Activated naive CD4-positive, alpha-beta T cell (primary cell): ENCODE measurements around the gene CACFD1.

Experiments
- DNase-seq, 4 experiments: peaks; one replicate each; lab custom pipeline; 2025; lab: John Stamatoyannopoulos, UW

Gene CACFD1

DNA sequence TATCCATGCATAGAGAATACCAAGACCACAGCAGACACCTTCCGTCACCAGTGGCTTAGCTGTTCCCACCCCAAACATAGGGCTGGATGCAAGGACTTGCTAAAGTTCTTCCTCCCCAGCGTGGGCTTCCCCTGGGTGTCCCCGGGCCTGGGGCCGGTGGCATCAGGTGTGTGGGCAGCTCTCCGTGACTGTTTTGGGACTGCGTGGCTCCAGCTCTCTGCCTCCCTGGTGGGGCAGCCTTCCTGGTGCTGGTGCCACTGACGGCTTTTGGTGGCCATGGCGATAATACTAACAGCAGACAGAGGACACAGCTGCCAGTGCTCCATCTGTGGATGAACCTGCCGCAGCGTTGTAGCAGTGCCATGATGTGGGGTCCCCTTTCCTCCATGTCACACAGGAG lies 4.9 kb downstream of the CACFD1 start:
- DNase-seq: no peak

GRCh38 chr9:133465984-133466383 lies 6.2 kb downstream of the CACFD1 start:
- DNase-seq: no peak

DNA sequence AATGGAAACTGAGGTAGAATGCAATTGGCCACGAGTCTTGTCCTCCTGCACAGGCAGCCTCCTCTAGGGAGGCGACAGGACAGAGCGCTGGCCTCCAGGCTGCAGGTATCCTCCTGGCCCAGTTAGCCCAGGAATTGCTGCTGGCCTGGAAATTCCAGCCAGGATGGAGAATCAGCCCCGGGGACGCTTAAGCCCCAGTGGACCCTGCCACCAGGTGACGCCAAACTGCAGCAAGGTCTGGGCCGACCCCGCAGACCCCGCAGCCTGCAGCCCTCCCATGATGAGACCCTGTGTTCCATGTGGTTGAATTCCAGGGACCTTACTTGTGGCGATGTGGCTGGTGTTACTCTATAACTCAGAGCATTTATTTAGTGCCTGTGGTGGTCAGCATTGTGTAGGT lies 7.3 kb downstream of the CACFD1 start:
- no peak for DNase-seq

DNA sequence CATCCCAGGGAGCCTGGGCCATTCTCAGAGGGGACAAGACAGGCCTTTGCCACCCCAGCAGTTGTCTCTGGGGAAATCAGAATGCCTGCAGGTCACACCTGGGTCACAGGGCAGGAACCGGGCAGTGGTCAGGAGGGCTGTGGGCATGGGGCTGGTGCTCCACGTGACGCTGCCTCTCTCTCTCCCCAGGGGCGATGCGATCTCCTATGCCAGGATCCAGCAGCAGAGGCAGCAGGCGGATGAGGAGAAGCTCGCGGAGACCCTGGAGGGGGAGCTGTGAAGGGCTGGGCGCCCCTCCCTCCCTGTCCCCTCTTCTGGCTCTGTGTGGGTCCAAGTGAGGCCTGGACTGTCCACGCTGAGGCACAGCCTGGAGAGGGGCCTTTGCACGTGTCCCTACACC lies 8.6 kb downstream of the CACFD1 start:
- no peak for DNase-seq

DNA sequence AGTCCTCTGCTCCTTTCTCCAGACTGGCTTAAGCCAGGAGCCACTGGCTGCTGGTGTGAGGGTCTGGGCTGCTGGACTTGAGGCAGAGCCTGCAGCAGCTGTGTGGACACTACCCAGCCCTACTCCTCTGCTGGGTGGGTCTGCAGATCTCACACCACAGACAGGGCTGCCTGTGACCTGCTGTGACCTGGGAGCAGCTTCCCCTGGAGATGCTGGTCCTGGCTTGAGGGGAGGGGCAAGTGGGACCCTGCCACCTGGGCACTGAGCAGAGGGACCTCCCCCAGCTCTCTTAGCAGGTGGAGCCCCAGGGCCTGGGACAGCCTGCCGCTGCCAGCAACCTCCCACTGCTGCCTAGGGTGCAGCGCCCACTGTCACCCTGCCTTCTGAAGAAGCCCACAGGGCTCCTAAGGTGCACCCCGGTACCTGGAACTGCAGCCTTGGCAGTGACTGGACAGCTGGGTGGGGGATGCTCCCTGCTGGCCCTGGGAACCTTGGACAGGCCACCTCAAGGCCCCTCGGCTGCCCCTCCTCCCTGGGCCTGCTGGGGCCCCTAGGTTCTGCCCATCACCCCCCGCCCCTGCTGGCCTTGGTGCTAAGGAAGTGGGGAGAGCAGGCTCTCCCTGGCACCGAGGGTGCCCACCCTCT lies 9.1 kb downstream of the CACFD1 start:
- DNase-seq: no peak

- no peak for DNase-seq
These were observed 10.7 kb downstream of the CACFD1 start for GRCh38 chr9:133470427-133470924.

- no peak for DNase-seq
These were observed 11.2 kb downstream of the CACFD1 start for GRCh38 chr9:133470988-133471387.

DNA sequence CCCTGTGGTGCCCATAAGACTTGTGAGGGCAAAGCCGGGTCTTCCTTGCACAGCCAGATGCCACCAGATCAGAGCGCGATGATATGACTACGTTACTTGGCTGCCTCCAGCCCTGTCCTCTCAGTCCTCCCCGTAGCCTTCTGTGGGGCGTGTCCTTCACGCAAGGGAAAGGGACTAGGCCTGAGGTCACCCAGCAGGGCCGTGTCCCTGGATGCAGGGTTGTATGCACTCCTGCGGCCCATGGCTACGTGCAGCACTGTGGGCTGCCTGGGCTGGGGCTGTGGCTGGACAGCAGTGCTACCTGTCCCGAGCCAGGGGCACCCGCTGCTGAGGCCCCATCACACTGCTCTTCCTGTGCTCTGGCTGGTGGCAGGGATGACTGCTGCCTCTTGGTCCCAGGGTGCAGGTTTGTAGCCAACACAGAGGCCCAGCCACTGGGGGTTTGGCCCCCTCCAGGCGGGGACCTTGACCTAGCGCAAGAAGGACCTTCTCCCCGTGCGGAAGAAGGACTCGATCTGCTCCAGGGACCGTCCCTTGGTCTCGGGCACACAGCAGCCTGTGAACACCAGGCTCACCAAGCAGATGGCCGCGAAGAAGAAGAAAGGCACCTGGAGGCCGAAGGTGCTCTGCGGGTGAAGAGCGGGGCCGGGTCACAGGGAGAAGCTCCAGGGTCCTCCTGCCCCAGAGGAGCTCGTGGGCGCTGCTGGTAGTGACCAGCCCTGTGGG lies 11.9 kb downstream of the CACFD1 start:
- no peak for DNase-seq

GRCh38 chr9:133472277-133472645 lies 12.5 kb downstream of the CACFD1 start:
- no peak for DNase-seq

DNA sequence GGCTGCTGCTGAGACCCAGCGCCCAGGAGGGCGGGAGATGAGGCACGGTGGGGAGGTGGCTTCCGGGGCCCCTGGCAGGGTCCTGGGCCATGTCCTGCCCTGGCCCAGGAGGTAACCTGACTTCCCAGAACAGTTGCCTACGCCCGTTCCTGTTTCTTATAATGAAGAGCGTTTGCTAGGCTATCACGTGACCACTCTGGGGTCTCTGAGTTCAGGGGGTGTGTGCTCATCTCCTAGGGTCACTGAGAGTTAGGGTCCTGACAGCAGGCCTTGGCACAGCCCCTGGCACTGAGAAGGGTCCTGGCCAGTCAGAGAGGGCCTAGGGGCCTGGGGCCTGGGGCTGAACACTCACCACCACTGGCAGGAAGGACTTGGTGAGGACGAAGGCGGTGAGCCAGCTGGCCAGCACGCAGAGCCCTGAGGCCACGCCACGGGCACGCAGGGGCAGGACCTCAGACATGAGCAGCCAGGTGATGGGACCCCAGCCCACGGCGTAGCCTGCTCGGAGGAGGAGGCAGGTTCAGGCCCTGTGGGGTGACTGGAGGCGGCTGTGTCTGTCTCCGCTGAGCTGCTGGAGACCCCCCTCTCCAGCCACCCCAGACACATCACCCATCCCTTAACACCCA lies 13.1 kb downstream of the CACFD1 start:
- no peak for DNase-seq

DNA sequence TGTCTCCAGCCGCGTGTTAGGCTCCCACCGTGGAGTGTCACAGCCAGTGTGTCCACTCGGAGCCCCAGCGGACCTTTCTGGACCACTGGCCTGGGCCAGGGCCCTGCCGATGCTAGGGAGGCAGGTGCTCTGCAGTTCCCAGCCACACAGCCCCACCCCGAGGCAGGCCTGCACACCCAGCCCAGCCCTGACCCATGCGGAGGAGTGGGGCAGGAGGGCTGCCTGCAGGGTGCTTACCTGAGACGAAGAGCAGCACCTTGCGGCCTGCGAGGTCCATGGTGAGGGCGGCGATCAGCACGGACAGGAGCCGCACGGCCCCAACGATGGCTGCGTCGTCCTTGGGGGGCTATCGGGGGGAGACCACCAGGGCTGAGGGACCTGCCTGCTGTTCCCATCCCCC lies 14.0 kb downstream of the CACFD1 start:
- DNase-seq: no peak

DNA sequence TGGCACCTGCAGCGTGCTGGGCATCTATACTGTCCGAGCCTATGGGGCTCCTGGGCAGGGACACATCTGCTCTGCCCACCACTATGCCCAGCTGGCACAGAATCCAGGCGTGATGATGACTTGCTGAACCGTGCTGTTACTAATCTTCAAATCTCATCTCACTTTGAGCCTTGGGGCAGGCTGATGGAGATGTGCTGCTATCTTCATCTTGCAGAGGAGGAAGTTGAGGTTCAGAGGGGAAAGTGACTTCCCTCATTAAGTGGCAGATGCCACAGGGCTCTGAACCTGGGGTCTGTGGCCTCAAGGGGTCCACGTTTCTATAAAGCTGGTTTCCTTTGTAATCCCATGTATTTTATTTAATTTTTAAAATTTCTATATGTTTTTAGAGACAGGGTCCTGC lies 14.4 kb downstream of the CACFD1 start:
- DNase-seq: no peak

DNA sequence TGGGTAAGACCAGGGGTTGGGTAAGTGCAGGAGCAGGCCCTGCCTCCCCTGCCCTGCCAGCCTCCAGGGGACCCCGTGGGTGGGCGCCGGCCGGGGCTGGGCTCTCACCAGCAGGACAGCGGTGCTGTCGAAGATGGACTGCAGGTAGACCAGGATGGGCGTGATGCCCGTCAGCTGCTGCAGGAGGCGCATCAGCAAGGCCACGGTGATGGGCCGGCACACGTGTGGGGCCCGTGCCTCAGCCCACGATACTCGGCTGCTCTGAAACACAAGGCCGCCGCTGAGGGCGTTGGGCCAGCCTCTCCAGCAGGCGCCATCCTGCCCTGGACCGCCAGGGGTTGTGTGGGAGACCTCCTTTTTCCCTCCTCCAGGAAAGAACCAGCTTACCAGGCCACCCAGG lies 15.1 kb downstream of the CACFD1 start:
- DNase-seq: no peak

- no peak for DNase-seq
These were observed 15.7 kb downstream of the CACFD1 start for GRCh38 chr9:133475292-133476012.

DNA sequence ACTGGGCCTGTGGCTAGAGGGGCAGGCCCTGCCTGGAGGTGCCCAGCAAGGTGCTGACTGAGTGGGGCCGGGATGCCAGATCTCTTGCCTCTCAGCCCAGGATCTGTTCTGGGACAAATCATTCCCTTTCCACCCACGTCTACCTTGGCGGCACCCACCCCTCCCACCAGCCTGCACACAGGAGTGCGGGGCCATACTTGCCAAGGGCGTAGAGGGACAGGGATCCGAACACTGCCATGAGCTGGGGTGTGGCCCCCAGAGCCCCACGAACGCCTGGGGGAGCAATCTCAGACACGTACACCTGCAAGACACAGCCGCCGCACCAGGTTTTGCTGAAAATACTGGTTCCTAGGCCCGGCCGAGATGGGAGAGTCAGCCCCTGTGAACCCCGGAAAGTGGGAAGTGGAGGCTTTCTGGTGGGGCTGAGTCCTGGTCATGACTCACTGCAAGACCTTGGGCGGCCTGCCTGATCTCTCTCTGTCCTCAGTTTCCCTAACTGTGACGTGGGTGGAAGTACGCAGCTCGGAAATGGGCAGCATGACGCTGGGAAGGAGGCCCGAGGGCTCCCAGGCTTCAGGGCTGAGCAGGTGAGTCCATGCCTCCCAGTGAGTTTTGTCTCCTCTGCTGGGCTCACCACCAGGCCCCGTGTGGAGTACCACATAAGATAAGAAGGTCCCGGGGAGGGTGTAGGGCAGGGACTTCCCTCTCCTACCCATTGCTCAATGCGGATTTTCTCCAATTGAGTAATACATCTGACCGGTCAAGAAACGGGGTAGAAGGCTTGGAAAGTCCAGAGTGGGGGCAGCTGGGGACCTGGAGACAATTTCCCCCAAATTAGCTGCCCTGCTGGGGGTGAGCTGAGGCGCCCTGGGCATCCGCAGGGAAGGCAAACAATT lies 16.5 kb downstream of the CACFD1 start:
- no peak for DNase-seq

GRCh38 chr9:133476941-133477340 lies 17.2 kb downstream of the CACFD1 start:
- DNase-seq: no peak

GRCh38 chr9:133477461-133477860 lies 17.7 kb downstream of the CACFD1 start:
- no peak for DNase-seq

- peak in 1 of 4 experiments; percentile 19 for DNase-seq
These were observed 18.4 kb downstream of the CACFD1 start for GRCh38 chr9:133477992-133478850.

- peak; percentile 44 to 79 (median 52) for DNase-seq
These were observed 19.3 kb downstream of the CACFD1 start, which contains the start of gene SLC2A6 for GRCh38 chr9:133478851-133479711. Gene SLC2A6, minus strand, starts transcription at chr9:133479099. Its CDS starts 40 bp downstream, at chr9:133479059.
